IMR-90 (cell line): ENCODE measurements around the gene LARP1. TPM values are rescaled to one million over a fixed set of nuclear protein-coding genes. Genes with fewer than 3 reads are reported as not detected.

Experiments used
- ATAC-seq: fragments of 200-7000 bp; cut with Tn5 transposase; 2 replicates; pipeline ENCODE4 v1.9.1; 2020; ENCODE audit warnings: low read depth, mild to moderate bottlenecking, moderate library complexity
- BruUV-seq: library from RNA; stranded (reverse); fragments of 400-500 nt; replicated peaks from 2 replicates; lab custom pipeline; 2021; lab: Mats Ljungman, UMichigan
- CTCF ChIA-PET: fragments of 300-600 bp; formaldehyde crosslinking; extraction: SDS; loops from one replicate; lab custom pipeline; 2021; ENCODE audit warnings: antibody characterized with exemption; lab: Yijun Ruan, JAX
- POLR2A ChIA-PET: fragments of 300-600 bp; sonication (Branson Sonifier 250); formaldehyde crosslinking; loops from one replicate; lab custom pipeline; 2022; ENCODE audit warnings: antibody characterized with exemption; ENCODE audit not compliant: unreplicated experiment; lab: Charles Lee
- DNase-seq: peaks from one replicate; pipeline ENCODE4 v3.0.0; 2013
- H2AFZ ChIP-seq: replicated peaks from 2 replicates; pipeline ENCODE3; 2013; ENCODE audit warnings: low read length, mild to moderate bottlenecking; ENCODE audit not compliant: poor library complexity
- H2AK5ac ChIP-seq: 2 replicates; pipeline ENCODE4 v1.6.1; 2013; ENCODE audit warnings: low read depth, low read length, inconsistent platforms
- H2AK9ac ChIP-seq: replicated peaks from 2 replicates; pipeline ENCODE3; 2013; ENCODE audit warnings: mild to moderate bottlenecking, low read depth, low read length, moderate library complexity; ENCODE audit not compliant: poor library complexity
- H2BK120ac ChIP-seq: 2 replicates; pipeline ENCODE4 v1.6.1; 2013; ENCODE audit warnings: low read depth, low read length, inconsistent platforms
- H2BK15ac ChIP-seq: 3 replicates; pipeline ENCODE4 v1.6.1; 2013; ENCODE audit warnings: low read depth, low read length, inconsistent platforms
- H2BK20ac ChIP-seq: 2 replicates; pipeline ENCODE4 v1.6.1; 2013; ENCODE audit warnings: low read depth, mild to moderate bottlenecking, inconsistent platforms, low read length, moderate library complexity
- H2BK5ac ChIP-seq: 2 replicates; pipeline ENCODE4 v1.6.1; 2013; ENCODE audit warnings: mild to moderate bottlenecking, low read depth, low read length, inconsistent platforms; ENCODE audit not compliant: poor library complexity, severe bottlenecking
- H3K14ac ChIP-seq: replicated peaks from 2 replicates; pipeline ENCODE4 v1.6.1; 2013; ENCODE audit warnings: low read depth, low read length, inconsistent platforms
- H3K18ac ChIP-seq: 2 replicates; pipeline ENCODE4 v1.6.1; 2013; ENCODE audit warnings: low read depth, low read length, control low read depth
- H3K23ac ChIP-seq: 2 replicates; pipeline ENCODE4 v1.6.1; 2013; ENCODE audit warnings: low read depth, low read length, inconsistent platforms
- H3K27ac ChIP-seq: 2 replicates; pipeline ENCODE4 v1.5.1; 2013; ENCODE audit warnings: mild to moderate bottlenecking, control low read depth, low read length; ENCODE audit not compliant: insufficient read depth
- H3K27me3 ChIP-seq: 2 replicates; pipeline ENCODE4 v1.6.1; 2013; ENCODE audit warnings: low read length; ENCODE audit not compliant: control insufficient read depth, insufficient read depth
- H3K36me3 ChIP-seq: 2 replicates; pipeline ENCODE4 v1.6.1; 2013; ENCODE audit warnings: low read length, mixed read lengths; ENCODE audit not compliant: control insufficient read depth, insufficient read depth
- H3K4ac ChIP-seq: 2 replicates; pipeline ENCODE4 v1.6.1; 2013; ENCODE audit warnings: low read depth, low read length, inconsistent platforms
- H3K4me1 ChIP-seq: 2 replicates; pipeline ENCODE4 v1.6.1; 2013; ENCODE audit warnings: low read length, mixed read lengths; ENCODE audit not compliant: control insufficient read depth, insufficient read depth
- H3K4me2 ChIP-seq: 2 replicates; pipeline ENCODE4 v1.6.1; 2013; ENCODE audit warnings: low read depth, mild to moderate bottlenecking, control low read depth, low read length, moderate library complexity
- H3K4me3 ChIP-seq: 2 replicates; pipeline ENCODE4 v1.5.1; 2013; ENCODE audit warnings: low read depth, mild to moderate bottlenecking, control low read depth, low read length, moderate library complexity; ENCODE audit not compliant: insufficient read depth
- H3K56ac ChIP-seq: 2 replicates; pipeline ENCODE4 v1.6.1; 2013; ENCODE audit warnings: low read length, inconsistent platforms; ENCODE audit not compliant: insufficient read depth; ENCODE audit errors: extremely low read depth
- H3K79me1 ChIP-seq, 2 experiments: 2 replicates each; pipeline ENCODE4 v1.6.1; 2013; ENCODE audit warnings: low read length in 2 of 2, inconsistent platforms in 1 of 2, low read depth in 1 of 2
- H3K9ac ChIP-seq: 2 replicates; pipeline ENCODE4 v1.6.1; 2013; ENCODE audit warnings: low read depth, low read length, control low read depth
- H3K9me1 ChIP-seq: 2 replicates; pipeline ENCODE4 v1.6.1; 2013; ENCODE audit warnings: low read length, inconsistent platforms; ENCODE audit not compliant: insufficient read depth
- H3K9me3 ChIP-seq: 2 replicates; pipeline ENCODE4 v1.6.1; 2013; ENCODE audit warnings: low read length; ENCODE audit not compliant: control insufficient read depth, insufficient read depth
- H4K20me1 ChIP-seq: 2 replicates; pipeline ENCODE4 v1.6.1; 2013; ENCODE audit warnings: low read length, inconsistent platforms; ENCODE audit not compliant: insufficient read depth
- H4K5ac ChIP-seq: 2 replicates; pipeline ENCODE4 v1.6.1; 2013; ENCODE audit warnings: mild to moderate bottlenecking, low read depth, low read length, control low read depth
- H4K8ac ChIP-seq, 2 experiments: 2 replicates each; pipeline ENCODE4 v1.6.1; 2013; ENCODE audit warnings: low read depth in 2 of 2, low read length in 2 of 2, control low read depth in 1 of 2, inconsistent platforms in 1 of 2
- H4K91ac ChIP-seq: 2 replicates; pipeline ENCODE4 v1.6.1; 2013; ENCODE audit warnings: low read depth, low read length, inconsistent platforms; ENCODE audit not compliant: insufficient read depth
- CEBPB ChIP-seq: IDR thresholded peaks from 2 replicates; pipeline ENCODE4 v1.6.1; 2012; ENCODE audit warnings: low read depth, low read length, improper control_type of control experiment
- CHD1 ChIP-seq: IDR thresholded peaks from 2 replicates; pipeline ENCODE4 v1.6.1; 2012; ENCODE audit warnings: low read depth, low read length, improper control_type of control experiment
- CTCF ChIP-seq: conservative IDR thresholded peaks from 2 replicates; pipeline ENCODE4 v1.5.1; 2012; ENCODE audit warnings: mild to moderate bottlenecking, low read depth, low read length, improper control_type of control experiment
- POLR2A ChIP-seq: IDR thresholded peaks from 2 replicates; pipeline ENCODE4 v1.6.1; 2012; ENCODE audit warnings: mild to moderate bottlenecking, low read depth, low read length
- USF2 ChIP-seq: fragments of 150-350 bp; IDR thresholded peaks from 2 replicates; pipeline ENCODE4 v1.6.1; 2017; ENCODE audit warnings: mild to moderate bottlenecking, antibody characterized with exemption, low read length, low read depth
- WGBS, 2 experiments: methylation state at CpG; one replicate each; pipeline versions ENCODE4 v1.1.5 to v1.1.7; 2013; ENCODE audit warnings: missing lambda C conversion rate in 2 of 2; ENCODE audit not compliant: insufficient read length in 1 of 2; ENCODE audit errors: extremely low coverage in 2 of 2; 5-methylcytosine and 5-hydroxymethylcytosine counted together
- dilution Hi-C: fragments of 300-500 bp; cut with HindIII; formaldehyde crosslinking; loops from one replicate; pipeline ENCODE4 v1.14.3; 2018; ENCODE audit warnings: low sequenced_read_pairs; ENCODE audit not compliant: unreplicated experiment
- in situ Hi-C: fragments of 300-500 bp; cut with MboI; formaldehyde crosslinking; loops from 3 replicates; pipeline ENCODE4 v1.14.3; 2019; ENCODE audit warnings: low sequenced_read_pairs, inconsistent platforms, mixed read lengths
- intact Hi-C: fragments of 100-400 bp; cut with micrococcal nuclease; formaldehyde crosslinking; loops from 2 replicates; pipeline ENCODE4 v1.10.0; 2022
- polyA plus RNA-seq, 3 experiments: library from polyadenylated mRNA; depleted of rRNA; stranded (reverse); fragments of >200 nt; gene quantifications; 2 replicates each; pipeline ENCODE4 v1.2.3, GENCODE V29; 2012; ENCODE audit warnings: low replicate concordance in 1 of 3
- total RNA-seq: library from RNA; depleted of rRNA; stranded (reverse); fragments of >200 nt; gene quantifications from 2 replicates; pipeline ENCODE4 v1.2.3, GENCODE V29; 2012

The LARP1 gene
- total and polyA plus RNA-seq, 2 of the 4 experiments (the other 2 are of a cell fraction), result 47.3 to 77.4 TPM

- no peak overlapping the region for H3K18ac ChIP-seq
- no peak overlapping the region for H4K91ac ChIP-seq
- ChIA-PET CTCF (no interaction called here), POLR2A (no interaction called here)
- ATAC-seq (no peak), DNase-seq (no peak)
- H2BK120ac ChIP-seq, result no peak overlapping the region
- H3K79me1 ChIP-seq, result peaks cover 22 to 47% of the 10 kb centered on the region in 2 experiments
- no peak overlapping the region for H3K27ac ChIP-seq
- H3K14ac ChIP-seq, result no peak overlapping the region
- H4K20me1 ChIP-seq, result peaks cover 1% of the 10 kb centered on the region; the same call in 1 of the 2 replicates
- no peak overlapping the region for H2AFZ ChIP-seq
- TF ChIP-seq CEBPB (no peak), CTCF (no peak), USF2 (no peak), POLR2A (no peak), CHD1 (no peak)
- H4K8ac ChIP-seq, result no peak overlapping the region
- H3K4me3 ChIP-seq, result no peak overlapping the region
- in situ Hi-C loops, result loop anchor here (25.0 kb wide), 1 partner anchor 356 kb away; no protein-coding TSS in a partner anchor
- H3K23ac ChIP-seq, result no peak overlapping the region
- H2BK20ac ChIP-seq, result no peak overlapping the region
- H3K27me3 ChIP-seq, result no peaks in the 10 kb centered on the region
- no peak overlapping the region for H3K56ac ChIP-seq
- no peak overlapping the region for H2AK9ac ChIP-seq
- intact Hi-C loops, result no loop called here
- no peak overlapping the region for H3K9ac ChIP-seq
- dilution Hi-C loops, result no loop called here
- no peaks in the 10 kb centered on the region for H3K4me1 ChIP-seq
- H2BK15ac ChIP-seq, result no peak overlapping the region
- no TSS peak for BruUV-seq
- no peak overlapping the region for H3K4ac ChIP-seq
- no peak overlapping the region for H2AK5ac ChIP-seq
- H3K9me3 ChIP-seq, result no peaks in the 10 kb centered on the region
- peaks cover 70% of the 10 kb centered on the region for H3K36me3 ChIP-seq
- no peak overlapping the region for H2BK5ac ChIP-seq
- WGBS, 2 experiments, result no CpG with 5 or more reads among the region's 6 CpGs
- no peak overlapping the region for H4K5ac ChIP-seq
- no peak overlapping the region for H3K4me2 ChIP-seq
- H3K9me1 ChIP-seq, result peaks cover 9% of the 10 kb centered on the region; the same call in 1 of the 2 replicates
These were observed 62.6 kb downstream of the LARP1 start for GRCh38 chr5:154817815-154818214.
